ENCODE results near the gene LOC101059915.
A peak's percentile ranks its signal among the peaks of the same experiment; 100 is the strongest.

Gene LOC101059915

GRCh38 chrX:71667328-71668247 is at the start of gene LOC101059915:
Gene LOC101059915 (plus strand): TSS chrX:71667546.
- DNase-seq (ENCODE audit: extremely low read depth in 1 of 2, low read depth in 1 of 2) = no peak

GRCh38 chrX:71617742-71618141 is 49.6 kb upstream of the LOC101059915 start:
- no peak for DNase-seq (ENCODE audit: extremely low read depth in 1 of 2, low read depth in 1 of 2)

- peak; percentile 71 to 81 for DNase-seq (ENCODE audit: extremely low read depth in 1 of 2, low read depth in 1 of 2)
These were observed 49.0 kb upstream of the LOC101059915 start, which contains the start of gene CXCR3 for GRCh38 chrX:71618303-71618721. Gene CXCR3 (minus strand): TSS chrX:71618511. CDS start chrX:71618449, 62 bp downstream.

- no peak for DNase-seq (ENCODE audit: extremely low read depth in 1 of 2, low read depth in 1 of 2)
These were observed 48.6 kb upstream of the LOC101059915 start for GRCh38 chrX:71618787-71619186.

GRCh38 chrX:71619193-71619592 is 48.2 kb upstream of the LOC101059915 start:
- DNase-seq (ENCODE audit: extremely low read depth in 1 of 2, low read depth in 1 of 2) = peak in 1 of 2 donors; percentile 59

GRCh38 chrX:71619986-71620385 is 47.4 kb upstream of the LOC101059915 start:
- DNase-seq (ENCODE audit: extremely low read depth in 1 of 2, low read depth in 1 of 2) = no peak

- no peak for DNase-seq (ENCODE audit: extremely low read depth in 1 of 2, low read depth in 1 of 2)
These were observed 45.7 kb upstream of the LOC101059915 start for GRCh38 chrX:71621603-71622002.

GRCh38 chrX:71622032-71622575 is 45.2 kb upstream of the LOC101059915 start:
- DNase-seq (ENCODE audit: extremely low read depth in 1 of 2, low read depth in 1 of 2) = no peak

GRCh38 chrX:71622576-71623450 is 44.5 kb upstream of the LOC101059915 start:
- peak; percentile 58 to 66 for DNase-seq (ENCODE audit: extremely low read depth in 1 of 2, low read depth in 1 of 2)

GRCh38 chrX:71623714-71624113 is 43.6 kb upstream of the LOC101059915 start:
- DNase-seq (ENCODE audit: extremely low read depth in 1 of 2, low read depth in 1 of 2) = no peak

- DNase-seq (ENCODE audit: extremely low read depth in 1 of 2, low read depth in 1 of 2) = no peak
These were observed 41.9 kb upstream of the LOC101059915 start for GRCh38 chrX:71625471-71625870.

GRCh38 chrX:71626576-71626975 is 40.8 kb upstream of the LOC101059915 start:
- DNase-seq (ENCODE audit: extremely low read depth in 1 of 2, low read depth in 1 of 2) = no peak

- DNase-seq (ENCODE audit: extremely low read depth in 1 of 2, low read depth in 1 of 2) = no peak
These were observed 39.5 kb upstream of the LOC101059915 start for GRCh38 chrX:71627588-71628404.

GRCh38 chrX:71629467-71629866 is 37.9 kb upstream of the LOC101059915 start:
- no peak for DNase-seq (ENCODE audit: extremely low read depth in 1 of 2, low read depth in 1 of 2)

- no peak for DNase-seq (ENCODE audit: extremely low read depth in 1 of 2, low read depth in 1 of 2)
These were observed 34.3 kb upstream of the LOC101059915 start for GRCh38 chrX:71632923-71633657.

GRCh38 chrX:71634366-71634765 is 33.0 kb upstream of the LOC101059915 start:
- no peak for DNase-seq (ENCODE audit: extremely low read depth in 1 of 2, low read depth in 1 of 2)

- no peak for DNase-seq (ENCODE audit: extremely low read depth in 1 of 2, low read depth in 1 of 2)
These were observed 30.7 kb upstream of the LOC101059915 start for GRCh38 chrX:71636438-71637252.

- no peak for DNase-seq (ENCODE audit: extremely low read depth in 1 of 2, low read depth in 1 of 2)
These were observed 30.1 kb upstream of the LOC101059915 start for GRCh38 chrX:71637253-71637618.

GRCh38 chrX:71637848-71638247 is 29.5 kb upstream of the LOC101059915 start:
- no peak for DNase-seq (ENCODE audit: extremely low read depth in 1 of 2, low read depth in 1 of 2)

All from stimulated activated CD8-positive, alpha-beta memory T cell treated with anti-CD3 and anti-CD28 coated beads, Interleukin-7, amount 100 ng/mL, for 48 hours (primary cell).